SK-N-MC (cell line): ENCODE data around the gene ITPA.

ENCODE experiments used
- EZH2 ChIP-seq: fragments of 200-600 bp; sonication (generic); IDR thresholded peaks from one replicate; pipeline ENCODE4 v1.6.1; 2017; ENCODE audit warnings: antibody characterized with exemption
- FOXP2 ChIP-seq: optimal IDR thresholded peaks from 2 replicates; pipeline ENCODE3; 2011; ENCODE audit warnings: mild to moderate bottlenecking, moderate library complexity; ENCODE audit not compliant: insufficient read depth; ENCODE audit errors: extremely low read length, control extremely low read depth
- POLR2AphosphoS5 ChIP-seq: IDR thresholded peaks from 2 replicates; pipeline ENCODE4 v1.6.1; 2012; ENCODE audit warnings: mild to moderate bottlenecking, low read depth, low read length, borderline replicate concordance

DNA sequence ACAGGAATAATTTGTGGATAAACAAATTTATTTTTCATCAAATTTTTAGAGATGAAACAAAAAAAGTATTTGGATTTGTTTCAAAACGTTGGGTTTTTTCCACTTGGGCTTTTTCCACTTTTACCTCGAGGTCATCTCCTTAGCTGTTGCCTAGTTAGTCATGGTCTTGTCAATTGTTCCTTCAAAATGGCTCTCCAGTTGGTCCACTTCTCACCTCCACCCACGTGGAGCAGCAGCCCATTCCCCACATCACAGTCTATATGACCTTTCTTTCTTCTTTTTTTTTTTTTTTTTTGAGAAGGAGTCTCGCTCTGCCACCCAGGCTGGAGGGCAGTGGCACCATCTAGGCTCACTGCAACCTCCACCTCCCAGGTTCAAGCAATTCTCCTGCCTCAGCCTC, 36.4 kb downstream of the ITPA start:
- no peak for TF ChIP-seq POLR2AphosphoS5
- TF ChIP-seq EZH2, result no peak
- TF ChIP-seq FOXP2, result no peak
